K562 (cell line): ENCODE data around the gene FAM98C. TPM values are rescaled to one million over a fixed set of nuclear protein-coding genes. Genes with fewer than 3 reads are reported as not detected.

Experiments used
- ATAC-seq: fragments of 200-7000 bp; cut with Tn5 transposase; 3 replicates; pipeline ENCODE4 v1.9.1; 2020; ENCODE audit warnings: moderate library complexity
- BruUV-seq: library from RNA; stranded (reverse); fragments of 400-500 nt; replicated peaks from 2 replicates; lab custom pipeline; 2021; lab: Mats Ljungman, UMichigan
- CTCF ChIA-PET: fragments of 300-600 bp; formaldehyde crosslinking; extraction: SDS; loops from one replicate; lab custom pipeline; 2021; ENCODE audit warnings: low intra/inter-chr PET ratio; lab: Yijun Ruan, JAX
- POLR2A ChIA-PET: fragments of 300-600, 350-650 bp; sonication (Branson Sonifier 250); formaldehyde crosslinking; extraction: SDS; loops from one replicate; lab custom pipeline; 2021; ENCODE audit warnings: antibody characterized with exemption, inconsistent platforms; lab: Yijun Ruan, JAX
- DNase-seq, 4 experiments: peaks; one replicate each; pipeline versions ENCODE4 v3.0.0 to v3.0.0-alpha.2; 2011 to 2018; ENCODE audit warnings: low spot score in 3 of 4, mixed read lengths in 3 of 4; ENCODE audit errors: extremely low read depth in 1 of 4
- FAIRE-seq: peaks from 2 replicates; lab custom pipeline; 2011; peaks lifted over from hg19 to GRCh38; lab: Jason Lieb, UNC
- H2AFZ ChIP-seq: 2 replicates; pipeline ENCODE4 v1.6.0; 2011; ENCODE audit warnings: low read depth, low read length, control low read depth, inconsistent platforms
- H3K27ac ChIP-seq: fragments of 200-600 bp; 3 replicates; pipeline ENCODE4 v1.8.0; 2011; ENCODE audit warnings: low read depth, mild to moderate bottlenecking, control low read depth, inconsistent platforms, low read length, moderate library complexity, mixed read lengths; ENCODE audit errors: extremely low read depth
- H3K27me3 ChIP-seq, 2 experiments: fragments of 300-600 bp in 1 of 2; 2 replicates in 1 of 2; 3 replicates in 1 of 2; pipeline versions ENCODE4 v1.6.0 to v1.8.0; 2011; ENCODE audit warnings: inconsistent platforms in 2 of 2, low read length in 2 of 2, mild to moderate bottlenecking in 1 of 2, mixed read lengths in 1 of 2, moderate library complexity in 1 of 2; ENCODE audit not compliant: control insufficient read depth in 2 of 2, insufficient read depth in 2 of 2
- H3K36me3 ChIP-seq: fragments of 300-600 bp; 3 replicates; pipeline ENCODE4 v1.8.0; 2011; ENCODE audit warnings: mild to moderate bottlenecking, low read length, inconsistent platforms; ENCODE audit not compliant: control insufficient read depth, insufficient read depth
- H3K4me1 ChIP-seq, 2 experiments: fragments of 200-600 bp in 1 of 2; replicated peaks in 1 of 2; 2 replicates in 1 of 2; 3 replicates in 1 of 2; pipeline versions ENCODE4 v1.5.1 to v1.8.0; 2011; ENCODE audit warnings: inconsistent platforms in 2 of 2, low read length in 2 of 2, mild to moderate bottlenecking in 1 of 2, mixed read lengths in 1 of 2, moderate library complexity in 1 of 2; ENCODE audit not compliant: control insufficient read depth in 2 of 2, insufficient read depth in 2 of 2
- H3K4me2 ChIP-seq: 2 replicates; pipeline ENCODE4 v1.6.1; 2011; ENCODE audit warnings: low read length, control low read depth, inconsistent platforms, mixed read lengths; ENCODE audit not compliant: insufficient read depth
- H3K4me3 ChIP-seq: fragments of 200-600 bp; sonication (generic), shearing (Covaris generic); 2 replicates; pipeline ENCODE4 v1.5.1; 2016; ENCODE audit warnings: control low read depth, inconsistent platforms
- H3K79me2 ChIP-seq: fragments of 200-600 bp; 3 replicates; pipeline ENCODE4 v1.8.0; 2011; ENCODE audit warnings: low read length, inconsistent platforms; ENCODE audit not compliant: control insufficient read depth, insufficient read depth
- H3K9ac ChIP-seq, 2 experiments: 2 replicates each; pipeline versions ENCODE4 v1.6.0 to v1.6.1; 2011; ENCODE audit warnings: low read depth in 2 of 2, low read length in 2 of 2, control low read depth in 1 of 2, inconsistent platforms in 1 of 2, mild to moderate bottlenecking in 1 of 2, mixed read lengths in 1 of 2; ENCODE audit not compliant: insufficient read depth in 1 of 2
- H3K9me1 ChIP-seq: one replicate; pipeline ENCODE4 v1.6.0; 2011; ENCODE audit warnings: inconsistent platforms, mild to moderate bottlenecking, low read length, moderate library complexity; ENCODE audit not compliant: control insufficient read depth, insufficient read depth
- H3K9me3 ChIP-seq: replicated peaks from 2 replicates; pipeline ENCODE4 v1.5.1; 2011; ENCODE audit warnings: low read depth, low read length, inconsistent platforms; ENCODE audit not compliant: control insufficient read depth, insufficient read depth
- H4K20me1 ChIP-seq: replicated peaks from 2 replicates; pipeline ENCODE4 v1.6.1; 2011; ENCODE audit warnings: low read length, inconsistent platforms, mixed read lengths; ENCODE audit not compliant: control insufficient read depth, insufficient read depth
- ATF2 ChIP-seq: sonication (generic); formaldehyde crosslinking; IDR thresholded peaks from 2 replicates; pipeline ENCODE4 v1.8.1; 2022; ENCODE audit warnings: missing genetic modification reagents
- DPF2 ChIP-seq: fragments of 450-650 bp; IDR thresholded peaks from 2 replicates; pipeline ENCODE4 v1.6.1; 2016
- FOS ChIP-seq: IDR thresholded peaks from 3 replicates; pipeline ENCODE4 v1.6.1; 2011; ENCODE audit not compliant: insufficient read length; ENCODE audit errors: extremely low read depth
- GABPB1 ChIP-seq: sonication (generic); formaldehyde crosslinking; IDR thresholded peaks from 2 replicates; pipeline ENCODE4 v1.8.0; 2022; ENCODE audit warnings: mild to moderate bottlenecking, missing genetic modification reagents
- GATA2 ChIP-seq: sonication (generic); formaldehyde crosslinking; IDR thresholded peaks from 2 replicates; pipeline ENCODE4 v1.4.0; 2020; ENCODE audit warnings: mild to moderate bottlenecking, missing genetic modification reagents
- GATAD2B ChIP-seq: fragments of 450-650 bp; IDR thresholded peaks from 2 replicates; pipeline ENCODE4 v1.6.1; 2017; ENCODE audit warnings: mild to moderate bottlenecking, borderline replicate concordance
- HDAC1 ChIP-seq, 2 experiments: fragments of 450-650 bp; IDR thresholded peaks; 2 replicates each; pipeline ENCODE4 v1.6.1; 2016 to 2017; ENCODE audit warnings: inconsistent platforms in 1 of 2, mild to moderate bottlenecking in 1 of 2, moderate library complexity in 1 of 2
- HDAC2 ChIP-seq: fragments of 450-650 bp; IDR thresholded peaks from 2 replicates; pipeline ENCODE4 v1.6.1; 2016; ENCODE audit warnings: mild to moderate bottlenecking
- HIVEP1 ChIP-seq: fragments of 250-450 bp; sonication (Bioruptor Pico); IDR thresholded peaks from 2 replicates; pipeline ENCODE4 v1.4.0; 2020; ENCODE audit warnings: mild to moderate bottlenecking
- HMGXB4 ChIP-seq: sonication (generic); formaldehyde crosslinking; IDR thresholded peaks from 2 replicates; pipeline ENCODE4 v1.8.1; 2023; ENCODE audit warnings: mild to moderate bottlenecking, missing genetic modification reagents
- RBM25 ChIP-seq: fragments of 200-400 bp; formaldehyde crosslinking; IDR thresholded peaks from 2 replicates; pipeline ENCODE4 v1.6.1; 2018; ENCODE audit warnings: low read length, low read depth, moderate library complexity; ENCODE audit not compliant: severe bottlenecking
- SIX5 ChIP-seq, 2 experiments: IDR thresholded peaks; 2 replicates each; pipeline ENCODE4 v1.6.1; 2011; ENCODE audit warnings: low read length in 2 of 2, borderline replicate concordance in 1 of 2, low read depth in 1 of 2, mild to moderate bottlenecking in 1 of 2, moderate library complexity in 1 of 2; ENCODE audit not compliant: insufficient read depth in 1 of 2
- SMARCA5 ChIP-seq: fragments of 450-650 bp; IDR thresholded peaks from 2 replicates; pipeline ENCODE4 v1.6.1; 2016
- UBTF ChIP-seq, 2 experiments: IDR thresholded peaks; 2 replicates each; pipeline ENCODE4 v1.6.1; 2012; ENCODE audit warnings: improper control_type of control experiment in 2 of 2, low read depth in 2 of 2, low read length in 2 of 2, borderline replicate concordance in 1 of 2
- ZNF140 ChIP-seq: fragments of 250-450 bp; sonication (Bioruptor Pico); IDR thresholded peaks from 2 replicates; pipeline ENCODE4 v1.8.0; 2021; ENCODE audit warnings: moderate library complexity, mild to moderate bottlenecking, inconsistent platforms
- ZNF436 ChIP-seq: fragments of 250-450, 450-650 bp; sonication (Bioruptor Pico); formaldehyde crosslinking; IDR thresholded peaks from 2 replicates; pipeline ENCODE4 v1.7.0; 2020; ENCODE audit warnings: mild to moderate bottlenecking
- ZNF696 ChIP-seq: fragments of 250-450 bp; sonication (Bioruptor Pico); conservative IDR thresholded peaks from 2 replicates; pipeline ENCODE4 v1.4.0; 2020; ENCODE audit warnings: mild to moderate bottlenecking, moderate library complexity
- WGBS: fragments of 100-300 bp; shearing (Covaris generic); methylation state at CpG from one replicate; pipeline ENCODE4 v1.1.6; 2016; ENCODE audit warnings: low coverage, mixed read lengths; ENCODE audit not compliant: insufficient coverage; ENCODE audit errors: missing lambda C conversion rate; 5-methylcytosine and 5-hydroxymethylcytosine counted together
- in situ Hi-C: fragments of 300-500 bp; cut with MboI; formaldehyde crosslinking; loops from 4 replicates; pipeline ENCODE4 v1.15.0; 2018; ENCODE audit warnings: inconsistent platforms, mixed read lengths
- intact Hi-C: fragments of 100-400 bp; cut with micrococcal nuclease; formaldehyde crosslinking; loops from 2 replicates; pipeline ENCODE4 v1.14.2; 2022
- polyA plus RNA-seq, 8 experiments: library from polyadenylated mRNA; depleted of rRNA in 4 of 8; stranded (reverse) in 5 of 8; unstranded in 3 of 8; fragments of >200 nt; fragmentation: Nextera tagmentation in 2 of 8; fragmentation: Illumina TruSeq in 1 of 8; extraction: Ambion mirVana in 2 of 8; extraction: Trizol in 1 of 8; gene quantifications; 2 replicates each; pipeline versions ENCODE4 v1.2.1 to v1.2.3, GENCODE V29; 2011 to 2014; ENCODE audit warnings: inconsistent platforms in 1 of 8, missing spikeins in 1 of 8
- total RNA-seq, 7 experiments: library from RNA; depleted of rRNA in 6 of 7; stranded (reverse); fragments of >200 nt in 6 of 7; fragmentation: Illumina TruSeq in 2 of 7; extraction: Trizol in 2 of 7; gene quantifications; 2 replicates each; pipeline versions ENCODE4 v1.2.1 to v1.2.3, GENCODE V29; 2011 to 2021; ENCODE audit warnings: low replicate concordance in 1 of 7

The FAM98C gene
- total and polyA plus RNA-seq, 9 of the 15 experiments (the other 6 are each of a cell fraction or from before 2014, with no cell fraction given): 1.7 to 43.8 (median 13.7) TPM

GRCh38 chr19:38425810-38426466 lies 23.0 kb downstream of the FAM98C start, which contains the start of gene RASGRP4:
RASGRP4 (minus strand) TSS chr19:38426219; CDS start chr19:38426091, 128 bp downstream.
- WGBS: 14% methylated on average over 16 of the region's 20 CpGs
- peak; percentile 76 to 84 (median 79) for DNase-seq
- no peaks in the 10 kb centered on the region for H4K20me1 ChIP-seq
- POLR2A ChIA-PET: interaction anchor here (0.6 to 1.3 kb wide), 3 partner anchors 11 to 207 kb away, joined by 3 to 4 read pairs (median 3); no protein-coding TSS in a partner anchor
- H3K36me3 ChIP-seq: no peaks in the 10 kb centered on the region
- H2AFZ ChIP-seq: peak within 1 kb of the TSS; percentile 99
- H3K79me2 ChIP-seq: peaks cover 4% of the 10 kb centered on the region; the same call in 1 of the 3 replicates
- in situ Hi-C loops (no loop called here), intact Hi-C loops (no loop called here)
- ATAC-seq: peak; percentile 88
- FAIRE-seq: no peak
- TSS peak; percentile 83 for BruUV-seq
- H3K4me2 ChIP-seq: peak within 1 kb of the TSS; percentile 80
- H3K4me3 ChIP-seq: peak within 1 kb of the TSS; percentile 36
- H3K9me3 ChIP-seq: no peaks in the 10 kb centered on the region
- H3K9ac ChIP-seq: peak within 1 kb of the TSS; percentile 66 to 88
- H3K9me1 ChIP-seq: no peaks in the 10 kb centered on the region
- peak within 1 kb of the TSS; percentile 79 for H3K27ac ChIP-seq
- peaks cover 17 to 21% of the 10 kb centered on the region in 2 experiments; a peak in 4 of 5 replicates for H3K4me1 ChIP-seq
- no peaks in the 10 kb centered on the region for H3K27me3 ChIP-seq
- CTCF ChIA-PET: no interaction called here
- TF ChIP-seq DPF2 (peak; percentile 53; the same call in 1 of the 2 replicates), SIX5 (IDR thresholded peaks at IDR 0.05; ENCODE audit: borderline replicate concordance in 1 of 2, insufficient read depth in 1 of 2, low read depth in 1 of 2, low read length in 2 of 2) (no peak), SMARCA5 (no peak), ZNF696 (CRISPR knock-in tag) (no peak), FOS (no peak), GATA2 (CRISPR knock-in tag) (0 out of 2 replicates have a peak, but pooled peaks have one; percentile 34), HIVEP1 (CRISPR knock-in tag) (0 out of 2 replicates have a peak, but pooled peaks have one; percentile 44), UBTF (IDR thresholded peaks at IDR 0.05; ENCODE audit: borderline replicate concordance in 1 of 2, low read depth in 2 of 2, low read length in 2 of 2) (0 out of 4 replicates have a peak, but pooled peaks have one; percentile 18 to 25), RBM25 (no peak), ATF2 (CRISPR knock-in tag) (no peak), HDAC1 (IDR thresholded peaks at IDR 0.05) (no peak), ZNF436 (no peak), HDAC2 (0 out of 2 replicates have a peak, but pooled peaks have one; percentile 27), HMGXB4 (CRISPR knock-in tag) (no peak), GABPB1 (CRISPR knock-in tag) (peak; percentile 53; the same call in 1 of the 2 replicates), ZNF140 (CRISPR knock-in tag) (no peak), GATAD2B (0 out of 2 replicates have a peak, but pooled peaks have one; percentile 35)
